SH-SY5Y (cell line): Measurements from ENCODE around the gene ADAMTSL1.

Experiments used
- GATA2 ChIP-seq: IDR thresholded peaks from 2 replicates; pipeline ENCODE4 v1.6.1; 2011; ENCODE audit warnings: mild to moderate bottlenecking, low read depth, low read length
- GATA3 ChIP-seq: IDR thresholded peaks from 2 replicates; pipeline ENCODE4 v1.6.1; 2011; ENCODE audit warnings: low read depth, mild to moderate bottlenecking, low read length, moderate library complexity

- TF ChIP-seq GATA2 (no peak), GATA3 (no peak)
These were observed 267.4 kb downstream of the ADAMTSL1 start for GRCh38 chr9:18741359-18741758.
